HG02678 (cell line): Measurements from ENCODE around the gene SPTLC3.

Experiments used
- ATAC-seq: cut with Tn5 transposase; IDR thresholded peaks from one replicate; pipeline ENCODE4 v1.9.1; 2021; ENCODE audit warnings: mild to moderate bottlenecking, moderate library complexity; ENCODE audit not compliant: unreplicated experiment

Gene SPTLC3

GRCh38 chr20:13174402-13174801 lies 165.6 kb downstream of the SPTLC3 start:
- ATAC-seq, result peak; percentile 53

DNA sequence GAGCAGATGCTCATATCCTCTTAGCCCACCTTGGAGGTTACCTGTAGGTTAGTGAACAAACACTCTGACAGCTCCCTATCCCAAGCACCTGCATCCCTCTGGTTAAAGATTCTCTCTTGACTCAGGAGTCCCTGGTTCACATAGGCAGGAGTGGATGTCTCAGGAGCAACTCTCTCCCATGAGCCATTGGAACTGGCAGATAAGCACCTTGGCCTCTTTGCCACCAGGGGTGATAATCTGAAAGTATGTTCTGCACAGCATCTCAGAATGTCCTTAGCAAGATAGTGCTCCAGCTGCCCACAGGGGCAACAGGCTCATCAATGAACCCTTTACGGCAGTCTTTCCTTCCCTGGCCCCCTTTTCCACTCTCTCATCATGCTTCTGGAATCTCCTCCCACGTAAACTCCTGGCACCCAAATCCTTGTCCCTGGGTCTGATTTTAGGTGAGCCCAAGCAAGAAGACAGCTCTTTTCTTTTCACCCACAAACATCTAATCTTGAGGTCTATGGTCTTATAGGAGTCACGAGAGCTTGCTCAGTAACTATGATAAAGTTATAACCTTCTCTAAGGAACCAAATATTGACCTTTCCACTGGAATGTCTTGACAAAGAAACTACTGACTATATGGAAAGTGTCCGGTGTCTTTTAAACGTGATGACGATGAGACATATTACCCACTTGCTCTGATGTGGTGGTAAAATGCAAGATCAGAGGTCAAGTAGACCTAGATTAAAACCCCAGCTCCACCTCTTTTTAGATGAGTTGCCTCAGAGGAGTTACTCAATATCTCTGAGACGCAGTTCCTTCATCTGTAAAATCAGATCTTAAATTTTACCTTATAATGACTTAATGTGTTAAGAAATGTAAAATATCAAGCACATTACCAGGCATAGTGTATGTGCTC lies 172.5 kb downstream of the SPTLC3 start:
- ATAC-seq, result no peak

DNA sequence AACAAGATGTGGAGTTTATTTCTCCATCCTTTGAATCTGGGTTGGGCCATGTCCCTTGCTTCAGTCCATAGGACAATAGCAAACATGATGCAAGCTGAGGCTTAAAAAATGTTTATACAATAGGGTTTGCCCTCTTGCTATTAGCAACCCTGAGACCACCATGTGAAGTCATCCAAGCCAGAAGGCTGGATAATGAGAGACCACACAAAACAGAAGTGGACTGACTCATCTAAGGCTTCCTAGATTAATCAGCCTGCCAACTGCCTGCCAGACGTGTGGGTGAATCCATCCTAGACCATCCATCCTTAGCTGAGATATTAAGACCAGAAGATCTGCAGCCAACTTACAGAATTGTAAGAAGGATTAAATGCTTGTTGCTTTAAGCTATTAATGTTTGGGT lies 174.2 kb downstream of the SPTLC3 start:
- no peak for ATAC-seq

GRCh38 chr20:13186043-13186774 lies 177.4 kb downstream of the SPTLC3 start:
- ATAC-seq, result no peak

- no peak for ATAC-seq
These were observed 179.1 kb downstream of the SPTLC3 start for GRCh38 chr20:13187899-13188298.

DNA sequence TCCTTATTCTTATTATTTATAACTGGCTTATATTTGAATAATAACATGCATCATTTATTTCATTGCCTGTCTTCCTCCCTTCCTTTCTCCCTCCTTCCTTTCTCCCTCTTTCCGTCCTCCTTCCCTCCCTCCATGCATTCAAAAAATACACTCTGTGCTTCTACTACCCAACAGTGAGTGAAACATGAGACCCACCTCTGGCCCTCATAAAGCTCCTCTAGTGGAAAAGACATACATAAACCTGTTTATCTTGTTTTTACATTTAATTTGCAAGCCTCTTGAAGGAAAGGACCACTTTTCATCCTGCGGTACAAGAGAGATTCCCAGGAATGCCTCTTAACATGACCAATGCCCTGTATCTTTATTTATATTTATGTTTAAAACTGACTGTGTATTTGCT lies 190.5 kb downstream of the SPTLC3 start:
- no peak for ATAC-seq

- no peak for ATAC-seq
These were observed 192.2 kb downstream of the SPTLC3 start for GRCh38 chr20:13200767-13201500.

- ATAC-seq, result no peak
These were observed 193.8 kb downstream of the SPTLC3 start for GRCh38 chr20:13202565-13202964.

GRCh38 chr20:13205425-13205824 lies 196.7 kb downstream of the SPTLC3 start:
- no peak for ATAC-seq

DNA sequence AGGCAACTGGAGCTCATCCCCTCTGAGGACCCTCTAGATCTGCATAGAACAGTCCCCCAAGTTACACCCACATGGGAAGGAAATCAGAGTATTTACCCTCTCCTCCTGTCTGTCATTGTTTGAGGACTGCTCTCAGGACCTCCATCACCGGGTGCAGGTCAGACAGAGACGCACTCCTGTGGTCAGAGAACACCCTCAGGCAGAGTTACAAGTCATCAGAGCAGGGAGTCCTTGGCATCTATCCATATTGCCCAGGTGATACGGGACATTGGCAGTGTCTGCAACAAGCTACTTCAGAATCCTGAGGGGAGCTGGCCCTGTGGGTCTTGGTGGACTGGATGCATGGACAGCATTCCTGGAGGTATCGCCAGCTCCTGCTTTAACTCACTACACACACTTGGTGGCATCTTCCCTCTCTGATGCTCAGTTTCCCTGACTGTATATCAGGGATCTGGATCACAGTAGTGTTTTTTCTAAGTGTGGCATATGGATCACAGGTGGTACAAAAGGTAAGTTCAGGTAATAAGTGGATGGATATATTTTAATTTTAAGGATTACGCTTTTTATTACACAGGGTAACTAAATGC lies 197.2 kb downstream of the SPTLC3 start:
- no peak for ATAC-seq

DNA sequence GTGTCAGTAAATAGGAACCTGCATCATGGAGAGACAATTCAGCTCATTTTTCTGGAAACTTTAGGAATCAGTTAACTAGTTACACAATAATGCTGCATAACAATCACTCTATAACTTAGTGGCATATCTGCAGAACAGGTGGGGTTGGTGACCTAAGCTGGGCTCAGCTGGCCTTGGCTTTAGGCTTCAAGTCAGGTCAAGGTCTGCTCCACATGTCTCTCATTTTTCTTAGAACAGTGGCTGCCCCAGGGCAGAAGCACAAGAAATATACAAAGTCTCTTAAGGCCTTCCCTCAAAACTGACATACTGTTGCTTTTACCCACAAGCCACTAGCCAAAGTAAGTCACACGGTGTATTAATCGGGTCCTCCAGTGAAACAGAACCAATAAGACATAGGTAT lies 198.2 kb downstream of the SPTLC3 start:
- ATAC-seq, result no peak

GRCh38 chr20:13211956-13212618 lies 203.3 kb downstream of the SPTLC3 start:
- ATAC-seq, result no peak

- no peak for ATAC-seq
These were observed 204.0 kb downstream of the SPTLC3 start for GRCh38 chr20:13212750-13213149.

- no peak for ATAC-seq
These were observed 204.6 kb downstream of the SPTLC3 start for GRCh38 chr20:13213335-13213734.

- no peak for ATAC-seq
These were observed 207.8 kb downstream of the SPTLC3 start for GRCh38 chr20:13216533-13216932.
